AG09319 (cell line): ENCODE data around the gene MAP3K20.
"Not testable (repeated sequence)": the region's sequence is repeated elsewhere in the genome, so short reads cannot be mapped to it uniquely, and the experiment has no call there.

Experiments
- DNase-seq: peaks from one replicate; pipeline ENCODE4 v3.0.0-alpha.2; 2010; ENCODE audit warnings: low read depth; ENCODE audit errors: extremely low read depth
- TF ChIP-seq, protein P1 (sequence below): IDR thresholded peaks from 2 replicates; pipeline ENCODE4 v1.5.1; 2011; ENCODE audit warnings: low read depth, mild to moderate bottlenecking, inconsistent platforms, low read length, moderate library complexity

Gene MAP3K20

DNA sequence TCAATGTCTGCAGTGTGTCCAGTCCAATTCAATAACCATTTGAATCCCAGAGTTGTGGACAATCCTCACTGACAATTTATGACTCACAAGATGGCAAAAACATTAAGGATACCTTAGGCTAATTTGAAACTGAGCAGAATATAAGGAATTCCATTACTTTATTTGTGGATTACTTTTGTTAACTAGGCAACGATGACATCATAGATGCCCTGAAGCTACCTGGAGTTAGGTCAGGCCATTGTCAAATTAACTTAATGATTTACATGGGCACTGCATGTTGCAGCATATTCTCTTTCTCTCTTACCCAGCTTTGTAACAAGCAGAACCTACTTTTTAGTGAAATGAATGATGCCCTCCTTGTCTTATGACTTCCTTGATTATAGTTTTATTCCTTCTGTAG is 179.0 kb downstream of the MAP3K20 start:
- TF ChIP-seq, protein P1, sequence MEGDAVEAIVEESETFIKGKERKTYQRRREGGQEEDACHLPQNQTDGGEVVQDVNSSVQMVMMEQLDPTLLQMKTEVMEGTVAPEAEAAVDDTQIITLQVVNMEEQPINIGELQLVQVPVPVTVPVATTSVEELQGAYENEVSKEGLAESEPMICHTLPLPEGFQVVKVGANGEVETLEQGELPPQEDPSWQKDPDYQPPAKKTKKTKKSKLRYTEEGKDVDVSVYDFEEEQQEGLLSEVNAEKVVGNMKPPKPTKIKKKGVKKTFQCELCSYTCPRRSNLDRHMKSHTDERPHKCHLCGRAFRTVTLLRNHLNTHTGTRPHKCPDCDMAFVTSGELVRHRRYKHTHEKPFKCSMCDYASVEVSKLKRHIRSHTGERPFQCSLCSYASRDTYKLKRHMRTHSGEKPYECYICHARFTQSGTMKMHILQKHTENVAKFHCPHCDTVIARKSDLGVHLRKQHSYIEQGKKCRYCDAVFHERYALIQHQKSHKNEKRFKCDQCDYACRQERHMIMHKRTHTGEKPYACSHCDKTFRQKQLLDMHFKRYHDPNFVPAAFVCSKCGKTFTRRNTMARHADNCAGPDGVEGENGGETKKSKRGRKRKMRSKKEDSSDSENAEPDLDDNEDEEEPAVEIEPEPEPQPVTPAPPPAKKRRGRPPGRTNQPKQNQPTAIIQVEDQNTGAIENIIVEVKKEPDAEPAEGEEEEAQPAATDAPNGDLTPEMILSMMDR: no peak
- no peak for DNase-seq

DNA sequence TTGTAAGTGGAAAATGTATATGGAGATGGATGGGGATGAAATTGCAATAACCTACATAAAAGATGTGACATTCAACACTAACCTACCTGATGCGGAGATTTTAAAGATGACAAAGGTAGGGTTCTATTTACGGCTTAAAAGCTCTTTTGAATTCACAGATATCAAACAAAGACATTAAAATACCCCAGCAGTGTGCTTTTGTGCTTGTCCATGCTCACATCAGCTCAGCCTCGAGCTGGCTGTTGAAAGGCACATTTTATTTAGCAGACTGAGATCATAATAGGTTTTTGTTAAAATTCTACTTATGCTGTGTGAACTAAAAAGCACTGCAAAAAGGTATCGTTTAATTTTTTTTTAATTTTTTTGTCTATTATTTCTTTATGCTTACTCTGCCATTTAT is 183.1 kb downstream of the MAP3K20 start:
- TF ChIP-seq, protein P1: no peak

DNA sequence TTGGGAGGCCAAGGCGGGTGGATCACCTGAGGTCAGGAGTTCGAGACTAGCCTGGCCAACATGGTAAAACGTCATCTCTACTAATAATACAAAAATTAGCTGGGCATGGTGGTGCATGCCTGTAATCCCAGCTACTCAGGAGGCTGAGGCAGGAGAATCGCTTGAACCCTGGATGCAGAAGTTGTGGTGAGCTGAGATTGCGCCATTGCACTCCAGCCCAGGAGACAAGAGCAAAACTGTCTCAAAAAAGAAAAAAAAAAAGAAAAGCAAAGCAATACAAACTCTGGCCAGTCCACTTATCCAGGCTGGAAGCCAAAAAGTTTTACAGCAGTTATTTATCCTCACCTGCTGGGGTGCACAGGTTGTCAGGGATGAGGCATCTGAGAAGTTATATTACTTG is 186.7 kb downstream of the MAP3K20 start:
- DNase-seq: not testable (repeated sequence)

More for the DNA sequence above, 183.1 kb downstream of the MAP3K20 start:
- DNase-seq: no peak

DNA sequence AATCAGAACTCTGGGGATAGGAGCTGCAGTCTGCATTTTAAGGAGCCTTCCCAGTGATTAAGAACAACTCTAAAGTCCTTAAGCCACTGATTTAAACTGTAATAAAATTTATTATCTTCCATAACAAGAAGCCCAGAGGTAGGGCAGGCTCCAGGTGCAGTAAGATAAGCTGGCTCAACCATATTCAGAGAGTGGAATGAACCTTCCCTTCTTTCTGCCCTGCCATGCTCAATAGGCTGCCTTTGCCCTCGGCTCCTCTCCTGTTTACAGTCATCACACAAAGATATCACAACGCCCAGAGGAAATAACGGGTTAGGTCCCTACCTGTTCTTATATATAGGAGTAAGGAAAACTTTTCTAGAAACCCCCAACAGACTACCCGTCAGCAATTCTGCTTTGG is 188.5 kb downstream of the MAP3K20 start:
- TF ChIP-seq, protein P1: no peak
- DNase-seq: no peak

DNA sequence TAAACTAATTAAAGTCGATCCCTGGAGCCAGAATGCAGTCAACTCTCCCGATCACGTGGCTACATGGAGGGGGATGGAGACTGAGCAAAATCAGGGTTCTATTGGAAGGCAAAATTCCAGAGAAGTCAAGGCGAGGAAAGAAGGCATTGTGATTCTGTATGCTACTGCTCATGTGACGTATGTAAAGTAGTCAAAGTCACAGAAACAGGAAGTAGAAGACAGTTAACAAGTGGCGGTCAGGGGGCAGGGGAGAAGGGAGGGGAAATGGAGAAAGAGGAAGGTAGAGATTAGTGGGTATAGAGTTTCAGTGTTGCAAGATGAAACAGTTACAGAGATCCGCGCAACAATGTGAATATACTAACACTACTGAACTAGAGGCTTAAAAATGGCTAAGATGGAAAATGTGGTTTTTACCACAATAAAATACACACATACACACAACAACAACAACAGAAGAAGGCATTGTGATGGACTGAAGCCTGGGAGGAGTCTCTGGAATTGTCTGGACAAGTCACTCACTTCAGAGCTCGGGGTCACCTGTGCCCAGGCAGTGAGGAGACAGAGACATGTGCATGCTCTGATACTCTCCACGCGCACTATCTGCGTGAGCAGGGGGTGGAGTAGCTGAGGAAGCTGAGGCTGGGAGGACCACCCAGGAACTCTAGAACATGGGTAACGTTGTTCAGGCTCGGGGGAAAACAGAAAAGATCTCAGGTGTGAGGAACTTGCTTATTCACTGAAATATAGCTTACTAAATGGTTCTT is 189.1 kb downstream of the MAP3K20 start:
- no peak for DNase-seq
- TF ChIP-seq, protein P1: no peak

DNA sequence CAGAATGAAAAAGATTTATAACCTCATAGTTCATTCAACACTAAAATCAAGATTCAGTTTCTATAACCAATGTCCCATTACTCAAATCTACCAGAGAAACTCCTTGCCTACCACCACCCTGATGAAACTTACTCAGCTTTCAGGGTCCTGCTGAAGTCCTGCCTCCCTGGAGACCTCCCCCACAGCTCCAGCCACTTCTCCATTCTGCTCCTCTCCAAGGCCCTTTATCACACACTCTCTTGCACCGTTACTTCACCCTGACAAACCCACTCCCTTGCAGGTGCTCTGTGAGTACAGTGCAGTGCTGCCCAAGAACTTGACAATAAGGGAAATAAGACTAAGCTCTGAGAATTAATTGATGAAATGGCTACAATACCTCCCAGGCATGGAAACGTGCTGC is 195.5 kb downstream of the MAP3K20 start:
- TF ChIP-seq, protein P1: no peak
- DNase-seq: no peak

DNA sequence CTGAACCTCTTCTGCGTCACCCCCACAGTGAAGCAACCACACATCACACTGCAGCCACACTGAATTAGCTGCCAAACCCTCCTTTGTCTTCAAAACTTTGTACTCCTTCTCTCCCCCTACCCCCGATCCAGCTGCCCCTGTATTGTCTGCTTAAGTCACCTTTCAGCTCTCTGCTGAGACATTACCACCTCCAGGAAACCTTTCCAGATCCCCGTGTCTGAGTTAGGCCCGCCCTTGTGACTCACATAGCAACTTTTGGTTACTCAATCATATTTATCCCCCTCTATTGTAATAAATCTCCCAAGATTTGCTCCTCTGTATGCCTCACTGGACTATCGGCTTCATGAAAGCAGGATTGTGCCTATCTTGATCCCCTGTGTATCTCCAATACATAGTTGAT is 196.2 kb downstream of the MAP3K20 start:
- TF ChIP-seq, protein P1: no peak

DNA sequence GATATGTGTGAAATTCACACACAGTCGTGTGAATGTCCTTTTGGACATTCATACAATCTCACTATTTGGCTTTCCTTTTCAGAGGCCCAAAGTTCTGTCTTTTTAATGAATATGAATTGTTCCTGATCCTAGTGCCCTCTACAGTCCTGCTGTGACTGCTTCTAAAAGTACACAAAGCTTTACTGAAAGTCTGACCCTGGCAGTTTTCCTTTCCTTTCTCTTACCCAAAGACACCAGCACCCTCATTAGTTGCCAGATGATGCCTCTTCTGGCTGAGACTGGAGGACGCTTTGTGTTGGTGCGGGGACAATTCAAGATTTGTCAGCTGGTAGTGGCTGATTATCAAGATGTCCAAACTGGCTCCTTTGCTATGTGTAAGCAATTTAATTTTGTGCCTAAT is 197.2 kb downstream of the MAP3K20 start:
- TF ChIP-seq, protein P1: no peak
- no peak for DNase-seq

More for the DNA sequence above, 196.2 kb downstream of the MAP3K20 start:
- no peak for DNase-seq
